ENCODE results near the gene RCAN1. TPM values are rescaled to one million over a fixed set of nuclear protein-coding genes. Genes with fewer than 3 reads are reported as not detected.

RCAN1 gene
- total and polyA plus RNA-seq, 4 donors = 26.7 to 67.9 (median 46.7) TPM

DNA sequence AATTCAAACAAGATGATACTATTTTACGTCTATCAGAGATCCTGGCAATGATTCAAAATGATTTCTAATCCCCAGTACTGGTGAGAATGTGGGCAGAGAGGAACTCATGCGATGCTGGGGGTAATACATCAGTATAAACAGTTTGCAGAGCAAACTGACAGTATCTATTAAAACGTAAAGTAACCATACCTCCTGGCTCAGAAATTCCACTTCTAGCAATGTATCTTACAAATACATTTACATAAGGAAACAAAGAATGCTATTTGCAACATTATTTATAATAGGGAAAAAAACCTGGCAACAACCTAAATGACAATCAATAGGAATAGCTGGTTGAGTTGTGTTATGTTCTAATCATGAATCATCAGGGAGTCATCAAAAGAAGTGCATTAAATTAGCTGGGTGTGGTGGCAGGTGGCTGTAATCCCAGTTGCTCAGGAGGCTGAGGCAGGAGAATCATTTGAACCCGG, 15.9 kb downstream of the RCAN1 start (continued):
- TF ChIP-seq, protein P1, sequence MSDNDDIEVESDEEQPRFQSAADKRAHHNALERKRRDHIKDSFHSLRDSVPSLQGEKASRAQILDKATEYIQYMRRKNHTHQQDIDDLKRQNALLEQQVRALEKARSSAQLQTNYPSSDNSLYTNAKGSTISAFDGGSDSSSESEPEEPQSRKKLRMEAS (IDR thresholded peaks at IDR 0.05) = no peak
- TF ChIP-seq EGR1 (IDR thresholded peaks at IDR 0.05; ENCODE audit: low read depth in 2 of 2) (no peak), JUND (IDR thresholded peaks at IDR 0.05) (no peak), TAF1 (conservative IDR thresholded peaks at IDR 0.05) (no peak)

DNA sequence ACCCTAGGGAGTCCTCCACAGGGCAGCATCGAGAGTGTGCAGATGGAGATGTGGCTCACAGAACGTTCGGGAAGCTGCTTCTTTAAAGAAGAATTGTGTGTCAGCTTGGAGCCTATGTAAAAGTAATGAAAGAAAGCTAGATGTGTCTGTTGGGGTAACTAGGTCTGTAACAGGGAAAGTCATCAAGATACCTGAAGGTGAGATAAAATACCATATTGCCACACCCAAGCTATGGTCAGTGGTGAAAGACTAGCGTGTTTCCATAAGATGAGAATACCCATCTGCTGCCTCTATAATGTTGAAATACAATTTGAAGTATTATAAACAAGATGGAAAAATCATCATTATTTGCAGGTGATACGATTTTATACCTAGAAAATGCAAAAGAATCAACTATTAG, 17.5 kb downstream of the RCAN1 start:
- no peak overlapping the region for H3K9ac ChIP-seq (ENCODE audit: low read depth in 1 of 2, low read length in 2 of 2)
- WGBS = 92% methylated on average over 5 of the region's 5 CpGs
- no peak overlapping the region for H3K27ac ChIP-seq (ENCODE audit: low read depth in 1 of 2, low read length in 2 of 2)
- no peaks in the 10 kb centered on the region for H3K27me3 ChIP-seq (ENCODE audit: control insufficient read depth in 4 of 4, insufficient read depth in 4 of 4, low read length in 3 of 4)
- no peaks in the 10 kb centered on the region for H3K36me3 ChIP-seq (ENCODE audit: control insufficient read depth in 4 of 4, insufficient read depth in 3 of 4, low read depth in 1 of 4, low read length in 3 of 4)
- TF ChIP-seq RAD21 (IDR thresholded peaks at IDR 0.05) = no peak
- TF ChIP-seq HNF4G (IDR thresholded peaks at IDR 0.05) = no peak
- no peak for TF ChIP-seq GABPA (IDR thresholded peaks at IDR 0.05 in 1 of 2, conservative IDR thresholded peaks at IDR 0.05 in 1 of 2)
- no peak for TF ChIP-seq JUND (IDR thresholded peaks at IDR 0.05)
- TF ChIP-seq EGR1 (IDR thresholded peaks at IDR 0.05; ENCODE audit: low read depth in 2 of 2) = no peak
- no peak for TF ChIP-seq YY1 (IDR thresholded peaks at IDR 0.05)
- TF ChIP-seq, protein P2, sequence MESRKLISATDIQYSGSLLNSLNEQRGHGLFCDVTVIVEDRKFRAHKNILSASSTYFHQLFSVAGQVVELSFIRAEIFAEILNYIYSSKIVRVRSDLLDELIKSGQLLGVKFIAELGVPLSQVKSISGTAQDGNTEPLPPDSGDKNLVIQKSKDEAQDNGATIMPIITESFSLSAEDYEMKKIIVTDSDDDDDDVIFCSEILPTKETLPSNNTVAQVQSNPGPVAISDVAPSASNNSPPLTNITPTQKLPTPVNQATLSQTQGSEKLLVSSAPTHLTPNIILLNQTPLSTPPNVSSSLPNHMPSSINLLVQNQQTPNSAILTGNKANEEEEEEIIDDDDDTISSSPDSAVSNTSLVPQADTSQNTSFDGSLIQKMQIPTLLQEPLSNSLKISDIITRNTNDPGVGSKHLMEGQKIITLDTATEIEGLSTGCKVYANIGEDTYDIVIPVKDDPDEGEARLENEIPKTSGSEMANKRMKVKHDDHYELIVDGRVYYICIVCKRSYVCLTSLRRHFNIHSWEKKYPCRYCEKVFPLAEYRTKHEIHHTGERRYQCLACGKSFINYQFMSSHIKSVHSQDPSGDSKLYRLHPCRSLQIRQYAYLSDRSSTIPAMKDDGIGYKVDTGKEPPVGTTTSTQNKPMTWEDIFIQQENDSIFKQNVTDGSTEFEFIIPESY (IDR thresholded peaks at IDR 0.05) = no peak
- TF ChIP-seq TAF1 (conservative IDR thresholded peaks at IDR 0.05) = no peak
- TF ChIP-seq SP1 (IDR thresholded peaks at IDR 0.05) = no peak
- TF ChIP-seq FOXA1 (IDR thresholded peaks at IDR 0.05) = no peak
- TF ChIP-seq, protein P1 (IDR thresholded peaks at IDR 0.05) = no peak
- TF ChIP-seq, protein P3, sequence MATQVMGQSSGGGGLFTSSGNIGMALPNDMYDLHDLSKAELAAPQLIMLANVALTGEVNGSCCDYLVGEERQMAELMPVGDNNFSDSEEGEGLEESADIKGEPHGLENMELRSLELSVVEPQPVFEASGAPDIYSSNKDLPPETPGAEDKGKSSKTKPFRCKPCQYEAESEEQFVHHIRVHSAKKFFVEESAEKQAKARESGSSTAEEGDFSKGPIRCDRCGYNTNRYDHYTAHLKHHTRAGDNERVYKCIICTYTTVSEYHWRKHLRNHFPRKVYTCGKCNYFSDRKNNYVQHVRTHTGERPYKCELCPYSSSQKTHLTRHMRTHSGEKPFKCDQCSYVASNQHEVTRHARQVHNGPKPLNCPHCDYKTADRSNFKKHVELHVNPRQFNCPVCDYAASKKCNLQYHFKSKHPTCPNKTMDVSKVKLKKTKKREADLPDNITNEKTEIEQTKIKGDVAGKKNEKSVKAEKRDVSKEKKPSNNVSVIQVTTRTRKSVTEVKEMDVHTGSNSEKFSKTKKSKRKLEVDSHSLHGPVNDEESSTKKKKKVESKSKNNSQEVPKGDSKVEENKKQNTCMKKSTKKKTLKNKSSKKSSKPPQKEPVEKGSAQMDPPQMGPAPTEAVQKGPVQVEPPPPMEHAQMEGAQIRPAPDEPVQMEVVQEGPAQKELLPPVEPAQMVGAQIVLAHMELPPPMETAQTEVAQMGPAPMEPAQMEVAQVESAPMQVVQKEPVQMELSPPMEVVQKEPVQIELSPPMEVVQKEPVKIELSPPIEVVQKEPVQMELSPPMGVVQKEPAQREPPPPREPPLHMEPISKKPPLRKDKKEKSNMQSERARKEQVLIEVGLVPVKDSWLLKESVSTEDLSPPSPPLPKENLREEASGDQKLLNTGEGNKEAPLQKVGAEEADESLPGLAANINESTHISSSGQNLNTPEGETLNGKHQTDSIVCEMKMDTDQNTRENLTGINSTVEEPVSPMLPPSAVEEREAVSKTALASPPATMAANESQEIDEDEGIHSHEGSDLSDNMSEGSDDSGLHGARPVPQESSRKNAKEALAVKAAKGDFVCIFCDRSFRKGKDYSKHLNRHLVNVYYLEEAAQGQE (IDR thresholded peaks at IDR 0.05) = no peak
- TF ChIP-seq, protein P4, sequence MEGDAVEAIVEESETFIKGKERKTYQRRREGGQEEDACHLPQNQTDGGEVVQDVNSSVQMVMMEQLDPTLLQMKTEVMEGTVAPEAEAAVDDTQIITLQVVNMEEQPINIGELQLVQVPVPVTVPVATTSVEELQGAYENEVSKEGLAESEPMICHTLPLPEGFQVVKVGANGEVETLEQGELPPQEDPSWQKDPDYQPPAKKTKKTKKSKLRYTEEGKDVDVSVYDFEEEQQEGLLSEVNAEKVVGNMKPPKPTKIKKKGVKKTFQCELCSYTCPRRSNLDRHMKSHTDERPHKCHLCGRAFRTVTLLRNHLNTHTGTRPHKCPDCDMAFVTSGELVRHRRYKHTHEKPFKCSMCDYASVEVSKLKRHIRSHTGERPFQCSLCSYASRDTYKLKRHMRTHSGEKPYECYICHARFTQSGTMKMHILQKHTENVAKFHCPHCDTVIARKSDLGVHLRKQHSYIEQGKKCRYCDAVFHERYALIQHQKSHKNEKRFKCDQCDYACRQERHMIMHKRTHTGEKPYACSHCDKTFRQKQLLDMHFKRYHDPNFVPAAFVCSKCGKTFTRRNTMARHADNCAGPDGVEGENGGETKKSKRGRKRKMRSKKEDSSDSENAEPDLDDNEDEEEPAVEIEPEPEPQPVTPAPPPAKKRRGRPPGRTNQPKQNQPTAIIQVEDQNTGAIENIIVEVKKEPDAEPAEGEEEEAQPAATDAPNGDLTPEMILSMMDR (IDR thresholded peaks at IDR 0.05; ENCODE audit: low read depth, low read length, missing input control) = no peak
- no peak for TF ChIP-seq RXRA (IDR thresholded peaks at IDR 0.05)
- TF ChIP-seq NR2F2 (IDR thresholded peaks at IDR 0.05) = no peak
- no peak for TF ChIP-seq FOXA2 (IDR thresholded peaks at IDR 0.05)
- TF ChIP-seq, protein P5, sequence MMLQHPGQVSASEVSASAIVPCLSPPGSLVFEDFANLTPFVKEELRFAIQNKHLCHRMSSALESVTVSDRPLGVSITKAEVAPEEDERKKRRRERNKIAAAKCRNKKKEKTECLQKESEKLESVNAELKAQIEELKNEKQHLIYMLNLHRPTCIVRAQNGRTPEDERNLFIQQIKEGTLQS (IDR thresholded peaks at IDR 0.05) = no peak
- TF ChIP-seq HNF4A (conservative IDR thresholded peaks at IDR 0.05) = no peak
- no peak for DNase-seq (ENCODE audit: low spot score)
- H3K4me1 ChIP-seq (ENCODE audit: control insufficient read depth in 4 of 4, insufficient read depth in 4 of 4, low read length in 3 of 4) = peaks cover 0 to 5% (median 2%) of the 10 kb centered on the region in 4 donors
- H3K4me3 ChIP-seq (ENCODE audit: low read depth in 1 of 3, low read length in 3 of 3) = no peak overlapping the region
- no peaks in the 10 kb centered on the region for H3K9me3 ChIP-seq (ENCODE audit: control insufficient read depth in 4 of 4, low read length in 3 of 4)

Data from liver (tissue), 9 donors.